Activated T-helper 17 cell treated with anti-CD3 and anti-CD28 coated beads, Interleukin-2, amount 50 U/mL, for 72 hours (primary cell): Measurements from ENCODE around the gene CDH13. TPM values are rescaled to one million over a fixed set of nuclear protein-coding genes. Genes with fewer than 3 reads are reported as not detected.

Source experiments
- ATAC-seq: fragments of 150-1000 bp; cut with Tn5 transposase; replicated peaks from 2 replicates; pipeline ENCODE4 v1.10.0; 2021; ENCODE audit warnings: mild to moderate bottlenecking, moderate library complexity
- H3K27ac Mint-ChIP-seq: one replicate; pipeline ENCODE4 v1.8.0; 2022; ENCODE audit warnings: mixed read lengths
- H3K27me3 Mint-ChIP-seq: one replicate; pipeline ENCODE4 v1.8.0; 2022; ENCODE audit warnings: mixed read lengths
- H3K36me3 Mint-ChIP-seq: one replicate; pipeline ENCODE4 v1.8.0; 2022; ENCODE audit warnings: low read depth, mild to moderate bottlenecking, mixed read lengths
- H3K4me1 Mint-ChIP-seq: one replicate; pipeline ENCODE4 v1.8.0; 2022; ENCODE audit warnings: mixed read lengths
- H3K4me3 Mint-ChIP-seq: one replicate; pipeline ENCODE4 v1.8.0; 2022; ENCODE audit warnings: mild to moderate bottlenecking, mixed read lengths
- H3K9me3 Mint-ChIP-seq: one replicate; pipeline ENCODE4 v1.8.0; 2022; ENCODE audit warnings: mixed read lengths
- total RNA-seq, 2 donors: library from RNA; stranded (reverse); gene quantifications; one replicate each; pipeline ENCODE4 v1.2.3, GENCODE V29; 2022

CDH13 gene
- total RNA-seq, 2 donors from 2014 or later, result not detected

DNA sequence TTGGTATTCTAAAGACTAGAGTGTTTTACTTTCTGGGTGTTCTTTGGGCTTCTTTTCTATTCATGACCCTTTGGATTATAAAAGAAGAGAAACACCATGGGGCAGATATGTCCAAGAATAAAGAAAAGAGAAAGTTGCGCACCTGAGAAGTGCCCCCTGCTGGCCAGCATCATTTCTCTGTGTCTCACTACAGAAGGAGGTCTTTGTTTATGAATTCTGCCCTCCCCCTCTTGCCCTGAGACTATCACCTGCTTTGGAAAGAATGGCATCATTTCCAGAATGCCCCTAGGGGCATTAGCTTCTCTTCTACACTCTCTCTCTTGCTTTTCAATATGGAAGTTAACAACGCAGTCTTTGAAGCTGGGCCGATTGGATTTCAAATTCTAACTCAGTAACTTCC, 45.0 kb downstream of the CDH13 start:
- Mint-ChIP-seq H3K4me1 (no peaks in the 10 kb centered on the region), H3K9me3 (no peaks in the 10 kb centered on the region), H3K4me3 (no peak overlapping the region), H3K27ac (no peak overlapping the region), H3K27me3 (no peaks in the 10 kb centered on the region), H3K36me3 (no peaks in the 10 kb centered on the region)
- no peak for ATAC-seq

DNA sequence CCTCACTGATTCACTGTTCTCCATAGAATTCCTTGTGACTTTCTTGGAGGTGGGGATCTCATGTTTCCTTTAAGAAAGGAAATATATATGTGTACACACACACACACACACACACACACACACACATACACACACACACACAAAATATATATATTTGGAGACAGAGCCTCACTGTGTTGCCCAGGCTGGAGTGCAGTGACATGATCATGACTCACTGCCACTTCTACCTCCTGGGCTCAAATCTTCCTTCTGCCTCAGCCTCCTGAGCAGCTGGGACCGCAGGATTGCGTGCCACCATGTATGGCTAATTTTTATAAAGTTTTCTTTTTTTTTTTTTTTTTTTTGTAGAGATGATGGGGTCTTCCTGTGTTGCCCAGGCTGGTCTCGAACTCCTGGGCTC, 45.9 kb downstream of the CDH13 start:
- Mint-ChIP-seq H3K4me1 (no peaks in the 10 kb centered on the region), H3K27me3 (no peaks in the 10 kb centered on the region), H3K4me3 (no peak overlapping the region), H3K27ac (no peak overlapping the region), H3K36me3 (no peaks in the 10 kb centered on the region), H3K9me3 (no peaks in the 10 kb centered on the region)
- no peak for ATAC-seq

DNA sequence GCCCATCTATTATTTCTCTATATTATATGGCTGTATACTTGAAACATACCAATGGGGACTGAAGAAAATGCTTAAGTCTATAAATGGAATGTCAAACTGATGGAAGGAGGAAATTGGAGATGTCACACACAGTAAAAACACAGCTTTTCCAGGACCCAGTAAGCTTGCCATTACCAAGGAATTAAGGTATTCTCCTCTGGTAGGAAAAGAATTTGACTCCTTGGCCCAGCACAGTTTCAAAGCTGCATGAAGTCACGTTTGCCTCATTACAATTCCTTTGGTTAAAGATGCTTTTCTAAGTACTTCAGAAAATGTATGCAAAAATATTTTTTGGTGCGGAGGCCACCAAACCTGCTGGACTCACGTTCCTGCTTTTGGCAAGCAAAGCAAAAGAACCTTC, 48.5 kb downstream of the CDH13 start:
- Mint-ChIP-seq H3K4me3 (no peak overlapping the region), H3K27ac (no peak overlapping the region), H3K4me1 (no peaks in the 10 kb centered on the region), H3K36me3 (no peaks in the 10 kb centered on the region), H3K9me3 (no peaks in the 10 kb centered on the region), H3K27me3 (no peaks in the 10 kb centered on the region)
- ATAC-seq, result no peak

DNA sequence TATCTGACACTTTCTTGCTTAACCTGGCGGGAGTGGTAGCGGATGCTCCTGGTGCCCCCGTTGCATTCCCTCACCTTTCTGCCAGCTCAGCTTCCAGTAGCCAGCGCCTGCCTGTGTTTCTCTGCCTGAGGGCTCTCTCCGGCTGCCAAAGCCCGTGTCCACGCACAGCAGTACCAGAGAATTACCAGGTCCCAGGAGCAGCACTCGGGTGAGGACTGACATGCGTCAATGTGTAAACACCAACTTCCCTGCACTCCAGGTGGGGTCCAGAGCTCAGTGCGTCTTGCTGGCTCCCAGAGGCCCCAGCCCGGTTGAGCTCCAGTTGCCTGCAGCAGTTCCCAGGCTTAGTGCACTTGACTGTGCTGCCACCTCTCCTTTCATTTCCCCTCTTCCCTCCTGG, 54.8 kb downstream of the CDH13 start:
- Mint-ChIP-seq H3K4me1 (no peaks in the 10 kb centered on the region), H3K27me3 (peaks cover 5% of the 10 kb centered on the region), H3K36me3 (no peaks in the 10 kb centered on the region)

DNA sequence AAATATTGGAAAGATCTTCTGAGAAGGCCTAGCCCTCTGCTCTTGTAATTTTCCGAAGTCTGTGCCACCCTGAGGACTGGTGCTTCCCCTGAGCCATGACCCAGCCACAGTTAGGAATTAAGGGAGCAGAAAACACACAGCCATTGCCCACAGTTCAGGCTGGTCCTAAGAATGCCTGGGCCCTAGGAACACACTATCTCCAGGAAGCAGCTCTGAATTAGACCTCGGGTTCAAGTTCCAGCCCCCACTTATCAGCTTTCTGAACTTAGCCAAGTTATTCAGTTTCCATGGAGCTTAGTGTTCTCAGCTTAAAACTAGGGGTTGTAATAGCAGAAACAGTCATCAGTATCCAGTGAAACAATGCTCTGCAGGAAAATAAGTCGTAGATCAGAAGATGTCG, 56.0 kb downstream of the CDH13 start:
- no peaks in the 10 kb centered on the region for H3K36me3 Mint-ChIP-seq

More for the DNA sequence above, 54.8 kb downstream of the CDH13 start:
- H3K27ac Mint-ChIP-seq, result no peak overlapping the region
- no peaks in the 10 kb centered on the region for H3K9me3 Mint-ChIP-seq
- ATAC-seq, result no peak
- H3K4me3 Mint-ChIP-seq, result no peak overlapping the region

DNA sequence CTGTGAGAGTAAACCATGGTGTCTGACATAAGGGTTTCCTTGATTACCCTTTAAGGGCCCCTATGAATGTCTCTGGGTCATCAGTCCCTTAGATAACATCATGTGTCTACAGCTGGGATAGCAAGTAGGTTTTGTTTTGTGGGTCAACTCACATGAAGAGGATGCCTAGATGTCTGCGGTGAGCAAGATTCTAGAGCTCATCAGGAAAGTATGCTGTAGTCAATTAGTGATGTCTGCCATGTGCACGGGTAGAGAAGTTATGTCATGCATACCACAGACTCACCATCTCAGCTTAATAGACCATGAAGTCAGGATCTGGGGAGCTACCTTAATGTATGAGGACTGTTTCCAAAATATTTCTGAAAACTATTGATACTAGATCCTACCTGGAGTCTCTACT, 57.5 kb downstream of the CDH13 start:
- Mint-ChIP-seq H3K4me1 (no peaks in the 10 kb centered on the region), H3K9me3 (no peaks in the 10 kb centered on the region), H3K4me3 (no peak overlapping the region), H3K27ac (no peak overlapping the region), H3K36me3 (no peaks in the 10 kb centered on the region), H3K27me3 (peaks cover 5% of the 10 kb centered on the region)
- no peak for ATAC-seq

More for the DNA sequence above, 56.0 kb downstream of the CDH13 start:
- Mint-ChIP-seq H3K27me3 (peaks cover 5% of the 10 kb centered on the region), H3K4me1 (no peaks in the 10 kb centered on the region), H3K9me3 (no peaks in the 10 kb centered on the region), H3K4me3 (no peak overlapping the region), H3K27ac (no peak overlapping the region)
- no peak for ATAC-seq

DNA sequence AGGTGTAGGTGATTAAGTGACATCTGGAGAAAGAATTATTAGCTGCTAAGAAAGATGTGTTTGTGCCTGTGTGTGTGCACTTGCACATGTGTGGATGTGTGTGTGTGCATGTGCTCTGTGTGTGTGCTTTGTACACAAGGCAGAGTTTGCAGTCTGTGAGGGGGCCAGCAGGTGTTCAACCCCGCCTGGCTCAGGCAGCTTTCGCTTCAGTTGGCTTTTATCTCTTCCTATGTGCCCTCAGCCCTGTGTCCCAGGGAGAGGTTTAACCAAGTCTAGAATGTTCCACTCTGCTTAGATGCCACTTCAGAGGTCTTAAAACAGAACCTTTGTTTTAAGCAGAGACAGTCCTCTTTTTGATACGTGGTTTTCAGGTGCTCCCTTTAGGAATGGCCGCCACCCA, 58.8 kb downstream of the CDH13 start:
- no peaks in the 10 kb centered on the region for H3K9me3 Mint-ChIP-seq
- no peak overlapping the region for H3K4me3 Mint-ChIP-seq
- H3K27ac Mint-ChIP-seq, result no peak overlapping the region
- no peaks in the 10 kb centered on the region for H3K4me1 Mint-ChIP-seq
- no peak for ATAC-seq
- H3K27me3 Mint-ChIP-seq, result peaks cover 5% of the 10 kb centered on the region
- H3K36me3 Mint-ChIP-seq, result no peaks in the 10 kb centered on the region

DNA sequence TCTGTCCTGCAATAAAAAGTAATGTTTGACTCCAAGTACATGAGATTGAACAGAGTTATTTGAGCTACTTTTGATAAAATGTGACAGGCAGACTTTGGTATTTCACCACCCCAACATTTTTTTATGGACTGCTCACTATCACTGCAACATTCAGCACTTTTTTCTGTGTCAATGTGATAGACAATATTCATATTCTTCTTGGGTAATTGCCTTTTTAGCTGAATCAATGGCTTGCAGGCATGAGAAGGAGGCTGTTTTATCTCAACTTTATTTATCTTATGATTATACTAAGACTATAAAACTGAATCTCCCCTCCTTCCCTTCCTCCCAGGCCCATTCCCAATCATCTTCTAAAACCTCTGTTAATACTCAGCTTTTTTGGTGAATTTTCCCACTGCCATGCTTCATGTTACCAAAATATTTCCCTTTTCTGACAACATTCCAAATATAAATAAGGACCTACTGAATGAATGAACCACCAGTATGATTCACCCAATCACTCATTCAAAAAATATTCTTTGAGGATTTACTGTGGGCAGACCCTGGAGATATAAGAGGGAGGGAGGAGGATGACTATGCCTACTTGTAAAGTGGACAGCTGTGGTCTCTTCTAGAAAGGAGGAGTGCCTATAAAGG, 67.6 kb downstream of the CDH13 start:
- Mint-ChIP-seq H3K9me3 (peaks cover 3% of the 10 kb centered on the region), H3K4me1 (no peaks in the 10 kb centered on the region), H3K27me3 (no peaks in the 10 kb centered on the region), H3K4me3 (no peak overlapping the region), H3K36me3 (no peaks in the 10 kb centered on the region), H3K27ac (no peak overlapping the region)
- no peak for ATAC-seq

DNA sequence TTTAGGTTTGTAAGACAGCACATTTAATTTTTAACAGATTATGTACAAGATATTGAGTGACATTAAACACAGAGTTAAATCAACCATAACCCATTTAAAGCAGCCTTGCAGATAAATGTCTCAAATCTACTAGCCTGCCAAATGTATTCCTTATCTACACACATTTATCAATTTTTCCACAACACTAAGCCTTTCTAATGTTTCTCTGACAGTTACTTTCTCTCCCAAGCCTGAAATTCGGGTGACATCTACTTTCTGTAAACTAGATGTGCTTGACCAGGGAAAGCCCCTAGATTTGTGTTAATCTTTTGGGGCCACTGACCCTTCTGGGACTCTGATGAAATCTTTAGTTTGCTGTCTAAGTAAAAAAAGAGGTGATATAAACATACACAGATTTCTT, 69.0 kb downstream of the CDH13 start:
- Mint-ChIP-seq H3K9me3 (peaks cover 3% of the 10 kb centered on the region), H3K27ac (no peak overlapping the region), H3K36me3 (no peaks in the 10 kb centered on the region), H3K4me3 (no peak overlapping the region), H3K4me1 (peaks cover 3% of the 10 kb centered on the region), H3K27me3 (no peaks in the 10 kb centered on the region)
- no peak for ATAC-seq

DNA sequence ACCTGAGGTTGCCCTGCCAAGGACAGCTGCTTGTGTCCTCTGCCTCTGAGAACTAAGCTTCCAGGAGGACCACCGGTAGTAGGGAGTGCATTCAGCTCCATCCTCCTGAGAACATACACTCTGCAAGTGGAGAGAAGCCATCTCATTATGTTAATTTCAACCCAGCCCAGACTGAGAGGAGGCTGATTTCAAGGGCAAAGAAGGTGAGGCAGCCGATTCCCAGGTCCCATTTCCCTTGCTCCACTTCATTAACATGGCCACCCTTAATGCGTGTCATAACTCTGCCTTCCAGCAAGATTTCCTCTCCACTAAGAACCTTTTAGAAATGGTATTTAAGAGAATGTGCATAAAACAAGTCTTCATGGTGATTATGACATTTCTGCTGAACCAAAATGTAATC, 72.5 kb downstream of the CDH13 start:
- Mint-ChIP-seq H3K36me3 (no peaks in the 10 kb centered on the region), H3K27ac (no peak overlapping the region), H3K4me1 (peaks cover 9% of the 10 kb centered on the region), H3K4me3 (no peak overlapping the region), H3K27me3 (peaks cover 6% of the 10 kb centered on the region), H3K9me3 (peaks cover 3% of the 10 kb centered on the region)
- no peak for ATAC-seq

DNA sequence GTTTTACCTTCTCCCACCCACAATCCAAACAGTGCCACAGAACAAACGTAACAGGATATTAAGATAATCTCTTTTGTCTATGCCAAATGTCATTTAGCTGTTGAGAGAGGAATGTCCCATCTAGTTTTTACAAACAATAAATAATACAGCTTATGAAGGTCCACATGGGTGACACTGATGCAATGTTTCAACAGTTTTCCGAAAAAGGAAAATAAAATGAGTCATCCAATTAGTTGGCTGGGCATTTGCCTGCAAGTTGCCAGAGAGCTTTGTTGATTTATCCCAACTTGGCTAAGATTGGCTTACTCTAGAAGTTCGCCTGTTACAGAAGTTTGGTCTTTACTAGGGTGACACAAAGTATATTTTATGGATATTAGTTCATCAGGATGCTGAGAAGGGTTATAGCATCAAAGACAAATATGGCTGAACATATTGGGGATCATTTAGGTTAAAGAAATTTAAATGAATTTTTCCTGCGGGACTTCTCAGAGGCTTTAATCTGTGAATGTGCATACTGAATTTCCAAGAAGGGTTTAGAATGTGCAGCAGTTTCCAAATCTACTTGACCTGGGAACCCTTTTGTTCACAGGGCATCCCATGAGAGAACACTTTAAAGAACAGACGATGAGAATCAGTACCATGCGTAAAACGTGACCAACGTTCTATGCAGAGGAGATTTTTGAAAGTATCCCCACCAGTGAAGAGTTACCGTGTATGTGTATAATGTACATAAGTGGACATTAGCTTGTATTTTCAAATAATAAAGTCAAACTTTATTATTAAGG, 73.1 kb downstream of the CDH13 start:
- Mint-ChIP-seq H3K4me3 (no peak overlapping the region), H3K9me3 (no peaks in the 10 kb centered on the region), H3K36me3 (no peaks in the 10 kb centered on the region), H3K4me1 (peaks cover 9% of the 10 kb centered on the region), H3K27me3 (peaks cover 6% of the 10 kb centered on the region), H3K27ac (no peak overlapping the region)
- ATAC-seq, result no peak

DNA sequence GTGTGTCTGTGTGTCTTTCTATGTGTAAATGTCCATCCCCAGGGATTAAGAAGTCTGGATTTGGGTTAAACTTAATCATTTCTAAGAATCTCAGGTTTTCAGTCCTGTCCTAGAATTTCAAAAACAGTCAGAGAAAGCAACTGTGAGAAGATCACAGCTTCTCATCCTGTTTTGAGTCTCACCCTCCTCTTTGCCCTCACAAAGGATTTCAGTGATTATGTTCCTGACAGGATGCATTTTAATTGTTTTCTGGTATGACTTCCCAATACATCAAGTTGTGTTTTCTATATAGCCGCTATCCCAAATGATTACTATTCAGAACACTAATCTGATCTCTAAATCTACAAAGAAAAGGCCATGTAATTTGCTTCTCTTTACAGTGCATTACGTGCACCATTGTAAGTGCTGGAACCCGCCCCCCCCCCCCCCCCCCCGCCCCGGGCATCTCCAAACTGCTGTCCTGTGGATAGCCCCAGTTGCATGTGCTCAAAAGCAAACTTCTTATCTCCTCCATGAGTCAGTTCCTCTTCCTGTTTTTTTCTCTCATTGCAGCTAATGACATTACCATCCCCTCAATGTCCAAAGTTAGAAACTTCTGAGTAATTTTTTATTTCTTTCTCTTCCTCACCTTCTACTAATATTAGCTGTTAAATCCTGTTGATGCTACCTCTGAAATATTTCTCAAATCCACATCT, 73.9 kb downstream of the CDH13 start:
- peak; percentile 78 for ATAC-seq
- Mint-ChIP-seq H3K27ac (peak overlapping the region; percentile 11), H3K4me1 (peaks cover 9% of the 10 kb centered on the region), H3K27me3 (peaks cover 6% of the 10 kb centered on the region), H3K9me3 (no peaks in the 10 kb centered on the region), H3K4me3 (peak overlapping the region; percentile 17), H3K36me3 (no peaks in the 10 kb centered on the region)

DNA sequence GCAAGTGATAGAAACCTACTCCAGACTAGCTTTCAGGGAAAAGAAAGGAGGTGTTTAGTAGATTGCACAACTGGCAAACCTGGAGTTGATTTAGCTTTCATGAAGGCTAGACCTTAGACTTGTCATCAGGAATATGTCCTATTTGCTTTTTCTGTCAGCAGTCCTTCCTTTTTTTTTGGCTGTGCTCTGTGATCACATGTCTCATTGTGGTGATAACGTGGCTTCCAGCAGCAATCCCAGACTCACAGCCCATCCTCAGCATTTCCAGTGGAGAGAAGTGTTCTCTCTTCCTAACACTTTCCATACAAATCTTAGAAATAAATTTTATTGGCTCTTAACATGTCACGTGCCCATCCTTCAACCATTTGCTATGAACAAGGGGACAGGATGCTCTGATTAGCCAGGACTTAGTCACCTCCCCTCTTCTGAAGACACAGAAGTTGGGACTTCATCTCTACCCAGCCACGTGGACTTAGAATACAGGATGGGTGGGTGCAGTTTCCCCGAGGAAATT, 74.7 kb downstream of the CDH13 start:
- Mint-ChIP-seq H3K27me3 (peaks cover 6% of the 10 kb centered on the region), H3K27ac (peak overlapping the region; percentile 11), H3K36me3 (no peaks in the 10 kb centered on the region), H3K4me1 (peaks cover 9% of the 10 kb centered on the region), H3K9me3 (no peaks in the 10 kb centered on the region), H3K4me3 (peak overlapping the region; percentile 17)
- ATAC-seq, result no peak

DNA sequence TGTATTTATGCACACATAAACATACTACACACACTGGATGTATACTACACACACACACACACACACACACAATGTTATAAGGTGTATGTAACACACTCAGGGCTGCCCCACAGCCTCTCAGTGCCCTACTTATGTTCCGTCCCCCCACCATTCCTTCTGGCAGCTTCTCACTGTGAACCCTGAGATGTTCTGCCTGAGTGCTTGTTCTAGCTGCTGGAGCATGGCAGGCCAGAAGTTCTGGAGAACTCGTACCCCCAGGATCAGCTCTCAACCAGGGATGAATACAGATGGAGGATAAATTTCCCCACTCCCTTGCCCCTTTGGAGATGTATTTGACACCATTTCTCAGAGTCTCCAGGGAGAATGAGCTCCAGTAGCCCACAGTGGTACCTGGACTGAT, 76.4 kb downstream of the CDH13 start:
- H3K36me3 Mint-ChIP-seq, result no peaks in the 10 kb centered on the region
- no peak for ATAC-seq
- H3K4me3 Mint-ChIP-seq, result no peak overlapping the region
- H3K9me3 Mint-ChIP-seq, result no peaks in the 10 kb centered on the region
- H3K27me3 Mint-ChIP-seq, result peaks cover 9% of the 10 kb centered on the region
- H3K4me1 Mint-ChIP-seq, result peaks cover 9% of the 10 kb centered on the region
- H3K27ac Mint-ChIP-seq, result no peak overlapping the region
